DND-41 (cell line): ENCODE data around the gene BUD31.

Experiments
- ATAC-seq: fragments of 200-7000 bp; cut with Tn5 transposase; 3 replicates; pipeline ENCODE4 v1.9.1; 2021; ENCODE audit warnings: low read depth; ENCODE audit not compliant: insufficient read depth
- DNase-seq: peaks from one replicate; pipeline ENCODE4 v3.0.0-alpha.2; 2020
- H2AFZ ChIP-seq: 2 replicates; pipeline ENCODE4 v1.6.0; 2012; ENCODE audit warnings: low read depth, low read length
- H3K27ac ChIP-seq: 2 replicates; pipeline ENCODE4 v1.5.1; 2012; ENCODE audit warnings: low read length, inconsistent platforms
- H3K27me3 ChIP-seq: fragments of 200-600 bp; sonication (generic); 2 replicates; pipeline ENCODE4 v1.6.0; 2012; ENCODE audit warnings: low read length, mild to moderate bottlenecking, inconsistent platforms; ENCODE audit not compliant: insufficient read depth, poor library complexity
- H3K36me3 ChIP-seq: 2 replicates; pipeline ENCODE4 v1.5.1; 2012; ENCODE audit warnings: low read length, inconsistent platforms; ENCODE audit not compliant: insufficient read depth
- H3K4me1 ChIP-seq: 2 replicates; pipeline ENCODE4 v1.5.1; 2012; ENCODE audit warnings: mild to moderate bottlenecking, low read length; ENCODE audit not compliant: insufficient read depth
- H3K4me2 ChIP-seq: 2 replicates; pipeline ENCODE4 v1.6.0; 2012; ENCODE audit warnings: mild to moderate bottlenecking, moderate library complexity, low read length, inconsistent platforms; ENCODE audit not compliant: insufficient read depth
- H3K4me3 ChIP-seq, 2 experiments: fragments of 200-600 bp in 1 of 2; shearing (Covaris generic) in 1 of 2; 2 replicates each; pipeline ENCODE4 v1.5.1; 2012 to 2016; ENCODE audit warnings: inconsistent platforms in 2 of 2, low read length in 2 of 2, mild to moderate bottlenecking in 2 of 2, low read depth in 1 of 2, moderate library complexity in 1 of 2
- H3K79me2 ChIP-seq: 2 replicates; pipeline ENCODE4 v1.6.0; 2012; ENCODE audit warnings: low read length, inconsistent platforms; ENCODE audit not compliant: insufficient read depth
- H3K9ac ChIP-seq: 2 replicates; pipeline ENCODE4 v1.6.0; 2012; ENCODE audit warnings: low read depth, mild to moderate bottlenecking, inconsistent platforms, low read length, moderate library complexity
- H3K9me3 ChIP-seq: 2 replicates; pipeline ENCODE4 v1.5.1; 2012; ENCODE audit warnings: low read length, moderate library complexity, mild to moderate bottlenecking, inconsistent platforms; ENCODE audit not compliant: insufficient read depth, severe bottlenecking
- H4K20me1 ChIP-seq: 2 replicates; pipeline ENCODE4 v1.6.0; 2012; ENCODE audit warnings: low read length; ENCODE audit not compliant: insufficient read depth
- CTCF ChIP-seq: IDR thresholded peaks from 2 replicates; pipeline ENCODE4 v1.5.1; 2012; ENCODE audit warnings: borderline replicate concordance, low read length, moderate library complexity, mild to moderate bottlenecking; ENCODE audit not compliant: poor library complexity, severe bottlenecking; ENCODE audit errors: extremely low read depth
- EZH2 ChIP-seq: IDR thresholded peaks from 3 replicates; pipeline ENCODE4 v1.6.1; 2012; ENCODE audit warnings: borderline replicate concordance, low read depth, mild to moderate bottlenecking, moderate library complexity, low read length, inconsistent platforms; ENCODE audit not compliant: severe bottlenecking

BUD31 gene

GRCh38 chr7:99409192-99409572 is 413 bp downstream of the BUD31 start:
- no peaks in the 10 kb centered on the region for H3K27me3 ChIP-seq
- H3K4me3 ChIP-seq: peak overlapping the region; percentile 58 to 86
- DNase-seq (no peak), ATAC-seq (no peak)
- H3K9me3 ChIP-seq: no peaks in the 10 kb centered on the region
- peak overlapping the region; percentile 99 for H3K27ac ChIP-seq
- H3K4me2 ChIP-seq: peak overlapping the region; percentile 73
- peaks cover 68% of the 10 kb centered on the region for H3K36me3 ChIP-seq
- H2AFZ ChIP-seq: peak overlapping the region; percentile 86
- peaks cover 39% of the 10 kb centered on the region for H4K20me1 ChIP-seq
- peaks cover 89% of the 10 kb centered on the region for H3K79me2 ChIP-seq
- TF ChIP-seq CTCF: no peak
- TF ChIP-seq EZH2: no peak
- peak overlapping the region; percentile 90 for H3K9ac ChIP-seq
- peaks cover 53% of the 10 kb centered on the region for H3K4me1 ChIP-seq

GRCh38 chr7:99409806-99410205 is 1.0 kb downstream of the BUD31 start:
- Histone ChIP-seq H3K79me2 (peaks cover 83% of the 10 kb centered on the region), H3K27ac (peak overlapping the region; percentile 99), H4K20me1 (peaks cover 33% of the 10 kb centered on the region), H3K4me3 (peak overlapping the region; percentile 58 to 86; a peak in 3 of 4 replicates), H2AFZ (no peak overlapping the region), H3K4me2 (peak overlapping the region; percentile 73), H3K36me3 (peaks cover 68% of the 10 kb centered on the region), H3K4me1 (peaks cover 47% of the 10 kb centered on the region), H3K9me3 (no peaks in the 10 kb centered on the region), H3K27me3 (no peaks in the 10 kb centered on the region), H3K9ac (peak overlapping the region; percentile 90)
- TF ChIP-seq EZH2 (no peak), CTCF (no peak)
- no peak for DNase-seq
- ATAC-seq: no peak

- ATAC-seq: no peak
Measured at GRCh38 chr7:99410635-99411034, 1.9 kb downstream of the BUD31 start.

More at GRCh38 chr7:99410635-99411034, 1.9 kb downstream of the BUD31 start:
- H3K27ac ChIP-seq: no peak overlapping the region
- peaks cover 26% of the 10 kb centered on the region; the same call in 1 of the 2 replicates for H4K20me1 ChIP-seq
- peak overlapping the region; percentile 90 for H3K9ac ChIP-seq
- H2AFZ ChIP-seq: no peak overlapping the region
- H3K79me2 ChIP-seq: peaks cover 74% of the 10 kb centered on the region
- H3K4me1 ChIP-seq: peaks cover 41% of the 10 kb centered on the region
- no peak for TF ChIP-seq EZH2
- no peak for TF ChIP-seq CTCF
- H3K27me3 ChIP-seq: no peaks in the 10 kb centered on the region
- H3K4me3 ChIP-seq: peak overlapping the region in 1 of 2 experiments; percentile 86; a peak in 1 of 4 replicates
- DNase-seq: no peak
- peak overlapping the region; percentile 73 for H3K4me2 ChIP-seq
- H3K36me3 ChIP-seq: peaks cover 68% of the 10 kb centered on the region
- H3K9me3 ChIP-seq: no peaks in the 10 kb centered on the region
